GM18508 (cell line): ENCODE results near the gene SFI1.

ENCODE experiments used
- ATAC-seq: cut with Tn5 transposase; IDR thresholded peaks from one replicate; pipeline ENCODE4 v1.9.1; 2021; ENCODE audit warnings: moderate number of reproducible peaks; ENCODE audit not compliant: insufficient read depth, unreplicated experiment

Gene SFI1

GRCh38 chr22:31613904-31614296 lies 117.6 kb downstream of the SFI1 start:
- ATAC-seq = no peak

GRCh38 chr22:31614781-31615490 lies 118.6 kb downstream of the SFI1 start:
- ATAC-seq = no peak

GRCh38 chr22:31615491-31615860 lies 119.1 kb downstream of the SFI1 start:
- no peak for ATAC-seq

GRCh38 chr22:31615940-31616314 lies 119.6 kb downstream of the SFI1 start:
- no peak for ATAC-seq

- no peak for ATAC-seq
Measured at GRCh38 chr22:31616315-31616980, 120.1 kb downstream of the SFI1 start.

- ATAC-seq = no peak
Measured at GRCh38 chr22:31618057-31618456, 121.7 kb downstream of the SFI1 start.

- no peak for ATAC-seq
Measured at GRCh38 chr22:31618471-31619176, 122.3 kb downstream of the SFI1 start.

GRCh38 chr22:31619611-31620300 lies 123.4 kb downstream of the SFI1 start:
- ATAC-seq = no peak

- no peak for ATAC-seq
Measured at GRCh38 chr22:31620756-31621480, 124.6 kb downstream of the SFI1 start.

GRCh38 chr22:31621507-31622124 lies 125.3 kb downstream of the SFI1 start:
- ATAC-seq = no peak

GRCh38 chr22:31622980-31623379 lies 126.6 kb downstream of the SFI1 start:
- no peak for ATAC-seq

- no peak for ATAC-seq
Measured at GRCh38 chr22:31623592-31624304, 127.4 kb downstream of the SFI1 start.

GRCh38 chr22:31625257-31625640 lies 128.9 kb downstream of the SFI1 start:
- ATAC-seq = no peak

- no peak for ATAC-seq
Measured at GRCh38 chr22:31625661-31626426, 129.5 kb downstream of the SFI1 start.

GRCh38 chr22:31626427-31627150 lies 130.3 kb downstream of the SFI1 start:
- ATAC-seq = no peak

- ATAC-seq = no peak
Measured at GRCh38 chr22:31627223-31627731, 130.9 kb downstream of the SFI1 start.

- ATAC-seq = no peak
Measured at GRCh38 chr22:31628362-31628761, 132.0 kb downstream of the SFI1 start.
